ENCODE data around the gene SEC11A.
"Not testable (repeated sequence)": the region's sequence is repeated elsewhere in the genome, so short reads cannot be mapped to it uniquely, and the experiment has no call there.

The SEC11A gene

DNA sequence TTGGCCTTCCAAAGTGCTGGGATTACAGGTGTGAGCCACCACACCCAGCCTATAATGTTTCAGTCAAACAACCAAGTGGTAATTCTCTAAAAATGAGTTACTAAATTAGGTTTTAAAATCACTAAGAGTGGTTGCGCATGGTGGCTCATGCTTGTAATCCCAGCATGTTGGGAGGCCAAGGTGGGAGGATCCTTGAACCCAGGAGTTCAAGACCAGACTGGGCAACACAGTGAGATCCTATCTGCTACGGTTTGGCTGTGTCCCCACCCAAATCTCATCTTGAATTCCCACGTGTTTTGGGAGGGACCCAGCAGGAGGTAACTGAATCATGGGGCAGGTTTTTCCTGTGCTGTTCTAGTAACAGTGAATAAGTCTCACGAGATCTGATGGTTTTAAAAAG is 26.1 kb downstream of the SEC11A start:
- FAIRE-seq (no peak), DNase-seq (ENCODE audit: extremely low spot score, insufficient read length, low read depth) (no peak)

DNA sequence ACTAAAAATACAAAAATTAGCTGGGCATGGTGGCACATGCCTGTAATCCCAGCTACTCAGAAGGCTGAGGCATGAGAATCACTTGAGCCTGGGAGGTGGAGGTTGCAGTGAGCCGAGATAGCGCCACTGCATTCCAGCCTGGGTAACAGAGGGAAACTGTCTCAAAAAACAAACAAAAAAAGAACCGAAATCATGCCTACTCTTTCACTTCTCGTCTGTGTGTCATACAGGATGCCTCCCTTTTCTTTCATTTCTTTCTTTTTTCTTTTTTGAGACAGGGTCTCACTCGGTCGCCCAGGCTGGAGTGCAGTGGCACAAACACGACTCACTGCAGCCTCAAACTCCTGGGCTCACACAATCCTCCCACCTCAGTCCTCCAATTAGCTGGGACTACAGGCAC is 29.5 kb downstream of the SEC11A start:
- not testable (repeated sequence) for DNase-seq (ENCODE audit: extremely low spot score, insufficient read length, low read depth); FAIRE-seq

DNA sequence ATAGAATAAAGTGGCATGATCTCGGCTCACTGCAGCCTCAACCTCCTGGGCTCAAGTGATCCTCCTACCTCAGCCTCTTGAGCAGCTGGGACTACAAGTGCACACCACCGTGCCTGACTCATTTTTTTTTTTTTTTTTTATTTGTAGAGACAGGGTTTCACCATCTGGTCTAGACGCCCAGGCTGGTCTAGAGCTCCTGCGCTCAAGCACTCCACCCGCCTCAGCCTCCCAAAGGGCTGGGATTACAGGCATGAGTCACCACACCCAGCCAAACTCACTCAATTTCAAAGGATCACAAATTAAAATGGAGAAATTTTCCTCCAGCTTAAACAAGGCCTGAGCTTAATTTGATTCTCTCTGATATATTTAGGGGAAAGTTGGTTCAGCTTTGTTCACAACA is 30.6 kb downstream of the SEC11A start:
- no peak for DNase-seq (ENCODE audit: extremely low spot score, insufficient read length, low read depth)
- no peak for FAIRE-seq

DNA sequence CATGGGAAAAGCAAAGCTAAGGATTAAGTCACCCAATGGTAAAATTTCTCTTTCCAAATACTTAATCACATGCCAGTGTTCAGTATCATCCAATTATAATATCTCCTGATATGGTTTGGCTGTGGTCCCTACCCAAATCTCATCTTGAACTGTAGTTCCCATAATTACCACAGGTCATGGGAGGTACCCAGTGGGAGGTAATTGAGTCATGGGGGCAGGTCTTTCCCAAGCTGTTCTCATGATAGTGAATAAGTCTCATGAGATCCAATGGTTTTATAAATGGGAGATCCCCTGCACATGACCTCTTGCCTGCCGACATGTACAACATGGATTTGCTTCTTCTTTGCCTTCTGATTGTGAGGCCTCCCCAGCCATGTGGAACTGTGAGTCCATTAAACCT is 31.8 kb downstream of the SEC11A start:
- DNase-seq (ENCODE audit: extremely low spot score, insufficient read length, low read depth), result no peak

DNA sequence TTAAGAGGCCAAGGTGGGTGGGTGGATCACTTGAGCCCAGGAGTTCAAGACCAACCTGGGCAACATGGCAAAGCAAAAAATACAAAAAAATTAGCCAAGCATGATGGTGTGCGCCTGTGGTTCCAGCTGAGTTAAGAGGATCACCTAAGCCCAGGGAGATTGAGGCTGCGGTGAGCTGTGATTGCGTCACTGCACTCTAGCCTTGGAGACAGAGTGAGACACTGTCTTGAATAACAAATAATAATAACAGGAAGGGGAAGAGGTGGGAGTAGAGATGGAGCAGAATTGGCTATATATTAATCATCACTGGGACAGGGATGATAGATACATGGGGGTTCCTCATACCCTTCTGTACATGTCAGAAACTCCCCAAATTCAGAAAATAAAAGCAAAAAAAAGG is 34.1 kb downstream of the SEC11A start:
- FAIRE-seq, result no peak

More for the DNA sequence above, 31.8 kb downstream of the SEC11A start:
- no peak for FAIRE-seq

DNA sequence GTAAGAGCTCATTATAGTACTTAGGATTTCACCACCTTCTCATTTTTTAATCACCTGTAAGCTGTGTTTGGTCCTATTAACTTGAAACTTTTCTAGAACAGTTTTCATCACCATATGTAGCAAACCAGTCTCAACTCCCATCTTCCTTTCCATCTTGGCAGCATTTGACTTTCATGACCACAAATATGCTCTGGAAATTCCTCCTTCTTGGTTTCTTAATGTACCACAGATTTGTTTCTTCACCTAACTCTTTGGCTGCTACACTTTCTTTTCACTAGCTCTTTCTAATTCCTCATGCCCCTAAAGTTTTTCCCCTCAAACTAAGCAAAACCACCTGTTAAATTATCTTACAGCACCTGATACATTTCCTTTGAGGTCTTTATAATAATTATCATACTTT is 44.7 kb downstream of the SEC11A start:
- FAIRE-seq (no peak), DNase-seq (ENCODE audit: extremely low spot score, insufficient read length, low read depth) (no peak)

More for the DNA sequence above, 34.1 kb downstream of the SEC11A start:
- DNase-seq (ENCODE audit: extremely low spot score, insufficient read length, low read depth), result no peak

DNA sequence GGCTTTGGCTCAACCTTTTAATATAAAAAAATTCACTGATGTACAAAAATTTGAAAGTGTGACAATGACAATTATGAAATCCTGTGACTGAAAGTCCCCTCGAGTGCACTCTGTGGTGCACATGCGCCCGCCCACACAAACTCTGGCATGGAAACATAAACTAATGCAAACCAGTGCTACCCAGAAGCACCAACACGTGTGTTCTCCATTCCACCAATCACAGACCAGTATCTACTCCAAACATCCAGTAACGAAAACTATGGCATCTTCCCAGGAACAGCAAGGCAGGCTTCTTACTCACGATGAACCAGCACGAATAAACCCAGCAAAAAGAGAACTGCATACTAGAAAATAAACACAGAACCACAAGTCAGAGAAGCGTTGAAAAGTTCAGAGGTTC is 46.2 kb downstream of the SEC11A start:
- DNase-seq (ENCODE audit: extremely low spot score, insufficient read length, low read depth) (no peak), FAIRE-seq (no peak)

DNA sequence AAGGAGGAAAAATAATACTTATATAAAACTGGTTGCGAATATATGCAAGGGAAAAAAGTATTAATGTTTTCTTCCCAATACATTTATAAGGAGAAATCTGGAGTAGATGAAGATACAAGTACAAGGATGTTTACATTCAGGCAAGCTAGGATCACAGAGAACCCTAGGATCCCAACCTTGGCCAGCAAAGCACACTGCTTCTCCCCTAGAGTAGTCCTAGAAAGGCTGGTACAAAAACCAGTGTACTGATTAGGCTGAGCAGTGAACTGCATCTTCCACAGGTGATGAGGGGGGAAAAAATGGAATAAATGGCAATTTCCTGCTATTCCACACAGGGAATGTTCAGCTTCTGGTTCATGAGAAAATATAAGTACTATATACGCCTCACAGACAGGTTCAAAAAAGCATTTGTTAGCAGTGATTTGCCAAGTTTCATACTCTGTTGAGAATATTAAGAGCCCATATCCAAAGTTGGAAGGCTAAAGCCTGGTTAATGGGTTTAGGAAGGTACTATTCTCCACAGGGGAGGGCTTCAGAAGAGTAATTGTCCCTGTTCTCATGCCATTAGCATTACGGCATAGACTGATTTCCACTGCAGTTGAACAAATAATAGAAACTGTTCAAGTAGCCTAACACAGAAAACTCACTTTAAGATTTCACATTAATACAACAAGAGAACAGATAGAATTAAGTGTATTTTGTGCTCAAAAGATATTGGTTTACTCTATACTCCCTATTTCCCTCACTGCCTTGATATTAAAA is 47.5 kb downstream of the SEC11A start:
- DNase-seq (ENCODE audit: extremely low spot score, insufficient read length, low read depth) (no peak), FAIRE-seq (no peak)

DNA sequence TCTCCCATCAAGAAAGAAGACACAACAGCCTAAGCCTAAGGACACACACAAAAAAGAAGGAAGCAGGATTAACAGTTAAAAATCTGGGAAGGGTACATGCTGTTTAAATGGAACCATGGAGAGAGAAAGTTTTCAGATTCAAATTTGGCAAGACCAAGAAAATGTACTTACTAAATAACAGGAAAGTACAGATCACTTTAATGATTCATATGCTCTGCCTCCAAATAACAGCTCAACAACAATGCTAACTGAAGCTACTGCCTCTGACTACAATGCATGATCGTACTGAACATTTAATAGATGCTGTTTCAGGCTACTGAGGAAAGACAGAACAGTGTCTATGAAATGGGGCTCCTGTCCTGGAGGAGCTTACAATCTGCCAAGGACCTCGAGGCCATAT is 49.6 kb downstream of the SEC11A start:
- FAIRE-seq (no peak), DNase-seq (ENCODE audit: extremely low spot score, insufficient read length, low read depth) (no peak)

DNA sequence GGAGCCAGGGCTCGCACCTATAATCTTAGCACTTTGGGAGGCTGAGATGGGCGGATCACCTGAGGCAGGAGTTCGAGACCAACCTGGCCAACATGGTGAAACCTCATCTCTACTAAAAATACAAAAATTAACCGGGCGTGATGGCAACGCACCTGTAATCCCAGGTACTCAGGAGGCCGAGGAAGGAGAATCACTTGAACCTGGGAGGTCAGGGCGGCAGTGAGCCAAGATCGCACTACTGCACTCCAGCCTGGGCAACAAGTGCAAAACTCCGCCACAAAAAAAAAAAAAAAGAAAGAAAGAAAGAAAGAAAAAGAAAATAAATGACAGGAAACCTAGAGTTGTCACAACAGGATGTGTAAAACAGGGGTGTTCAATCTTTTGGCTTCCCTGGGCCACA is 54.9 kb downstream of the SEC11A start:
- no peak for DNase-seq (ENCODE audit: extremely low spot score, insufficient read length, low read depth)
- FAIRE-seq, result no peak

DNA sequence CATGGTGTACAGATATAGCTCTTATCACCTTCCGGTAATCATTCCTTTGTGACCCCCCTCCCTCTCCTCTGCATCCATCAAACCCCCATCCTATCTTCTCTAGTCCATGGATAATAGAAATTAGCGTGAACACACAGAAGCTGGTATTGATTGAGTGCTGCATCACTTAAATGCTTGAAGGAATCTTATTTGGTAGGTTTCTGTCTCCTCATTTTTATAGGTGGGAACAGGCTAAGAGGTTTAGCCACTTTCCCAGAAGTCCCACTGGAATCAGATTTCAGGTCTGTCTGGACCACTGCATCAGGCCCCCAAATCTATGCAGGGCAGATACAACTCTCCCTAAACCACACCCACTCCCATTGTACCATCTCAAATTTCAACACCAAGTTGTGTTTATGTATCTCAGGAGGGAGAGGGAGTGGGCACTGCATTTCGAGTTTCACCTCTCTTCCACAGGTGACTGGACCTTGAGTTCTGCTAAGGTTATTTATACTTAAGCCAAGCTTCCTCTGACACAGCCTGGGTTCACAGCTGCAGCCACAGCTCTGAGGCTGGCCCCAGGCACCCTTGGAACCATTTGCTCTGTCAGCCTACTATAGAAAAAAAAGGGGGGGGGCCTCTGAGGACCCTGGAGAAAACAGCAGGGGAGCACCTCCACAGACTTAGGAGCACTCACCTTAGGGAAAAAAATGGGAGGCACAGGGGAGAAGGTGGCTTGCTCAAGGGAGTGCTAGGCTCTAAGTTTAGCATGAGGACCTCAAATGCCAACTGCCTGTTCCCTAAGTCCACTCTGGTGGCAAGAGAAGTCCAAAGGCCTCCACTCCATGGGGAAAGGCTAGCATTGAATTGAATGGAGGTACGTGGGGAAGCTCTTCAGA is 55.8 kb downstream of the SEC11A start:
- no peak for FAIRE-seq

DNA sequence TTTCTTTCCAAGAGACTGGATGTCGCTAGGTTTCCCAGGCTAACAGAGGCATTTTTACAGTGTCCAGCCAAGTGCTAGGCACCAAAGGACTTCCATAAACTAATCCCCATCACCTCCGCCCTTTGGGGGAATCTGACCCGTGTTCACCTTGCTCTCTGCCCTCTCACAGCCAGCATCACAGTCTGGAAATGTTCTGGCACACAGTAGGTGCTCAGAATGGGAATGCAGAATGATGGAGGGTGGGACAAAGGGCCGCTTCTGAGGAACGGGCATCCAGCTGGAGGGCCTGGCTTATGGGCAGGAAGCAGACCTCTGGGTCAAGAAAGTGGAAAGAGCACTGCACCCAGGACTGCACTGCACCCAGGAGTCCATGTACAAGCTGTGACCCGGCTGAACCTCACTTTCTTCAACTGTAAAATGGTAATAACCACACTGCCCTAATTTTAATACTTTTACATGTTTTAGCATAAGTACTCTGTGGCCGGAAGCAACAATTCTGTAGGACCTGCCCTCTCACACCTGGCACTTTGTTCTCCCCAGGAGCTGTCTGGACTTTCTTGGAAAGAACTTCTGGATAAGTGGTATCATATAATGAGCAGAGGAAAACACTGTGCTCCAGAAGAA is 57.0 kb downstream of the SEC11A start:
- FAIRE-seq, result no peak
- DNase-seq (ENCODE audit: extremely low spot score, insufficient read length, low read depth), result no peak

More for the DNA sequence above, 55.8 kb downstream of the SEC11A start:
- DNase-seq (ENCODE audit: extremely low spot score, insufficient read length, low read depth), result no peak

DNA sequence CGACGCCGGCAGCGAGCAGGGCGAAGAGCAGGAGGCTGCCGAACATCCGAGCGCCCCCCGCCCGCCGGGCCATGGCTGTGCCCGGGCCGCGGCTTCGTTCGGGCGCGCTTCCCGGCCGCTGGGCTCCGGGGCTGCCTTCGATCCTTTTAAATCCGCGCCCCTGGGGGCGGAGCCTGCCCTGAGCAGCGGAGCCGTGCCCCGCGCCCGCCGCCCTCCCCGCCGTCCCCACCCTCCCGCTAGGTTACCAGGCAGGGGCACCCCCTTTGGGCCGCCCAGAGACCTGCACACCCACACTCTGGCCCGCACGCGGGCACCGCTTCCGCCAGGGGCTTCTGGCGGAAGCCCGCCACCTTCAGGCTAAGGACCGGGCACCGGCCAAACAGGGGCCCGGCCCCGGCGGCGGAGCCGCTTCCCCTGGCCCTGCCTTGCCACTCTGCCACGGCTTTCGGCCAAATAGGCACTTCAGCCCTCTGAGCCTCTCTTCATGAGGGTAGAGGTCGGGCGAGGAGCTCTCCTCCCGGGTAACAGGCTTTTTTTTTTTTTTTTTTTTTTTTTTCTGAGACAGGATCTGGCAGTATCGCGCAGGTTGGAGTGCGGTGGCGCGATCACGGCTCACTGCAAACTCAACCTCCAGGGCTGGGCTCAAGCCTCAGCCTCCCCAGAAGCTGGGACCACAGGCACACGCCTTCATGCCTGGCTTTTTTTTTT is 57.7 kb downstream of the SEC11A start, which contains the start of gene NMB:
Gene NMB (minus strand): TSS at position 120 of the 708 bp plus-strand sequence. CDS start 47 bp downstream, at position 73.
- FAIRE-seq, result peak; percentile 71
- DNase-seq (ENCODE audit: extremely low spot score, insufficient read length, low read depth), result peak; percentile 60

DNA sequence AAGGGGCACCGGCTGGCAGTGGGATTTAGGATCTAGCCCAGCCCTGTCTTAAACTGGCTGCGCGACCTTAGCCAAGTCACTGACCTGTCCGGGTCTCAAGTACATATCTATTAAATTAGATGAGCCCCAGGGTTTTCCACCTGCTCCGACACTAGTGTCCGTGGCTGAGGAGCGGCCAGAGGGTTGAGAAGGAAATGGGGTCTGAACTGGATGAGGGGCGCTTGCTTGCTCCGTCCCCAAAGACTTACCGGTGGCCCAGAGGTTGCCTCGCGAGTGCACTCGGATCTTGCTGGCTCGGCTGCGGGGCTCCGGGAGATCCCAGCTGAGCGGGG is 58.2 kb downstream of the SEC11A start:
- no peak for FAIRE-seq
- DNase-seq (ENCODE audit: extremely low spot score, insufficient read length, low read depth), result no peak

DNA sequence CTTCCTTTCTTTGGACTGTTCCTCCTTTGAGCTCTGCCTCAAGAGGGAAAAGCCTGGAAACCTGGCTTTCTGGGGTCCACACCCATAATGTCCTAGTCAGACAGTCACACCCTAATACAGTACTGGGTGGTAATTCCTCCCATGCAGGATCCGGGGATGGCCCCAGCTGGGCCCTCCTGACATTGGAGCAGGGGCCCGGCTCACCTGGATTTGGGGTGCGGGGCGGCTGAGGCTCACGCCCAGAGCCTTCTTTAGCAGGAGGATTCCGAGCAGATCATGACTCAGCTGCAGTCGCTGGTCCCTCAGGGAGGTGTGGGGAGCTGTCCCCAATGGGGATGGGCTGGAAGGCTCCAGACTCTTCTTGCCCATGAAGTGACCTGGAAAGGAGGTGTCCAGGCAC is 59.0 kb downstream of the SEC11A start:
- no peak for DNase-seq (ENCODE audit: extremely low spot score, insufficient read length, low read depth)
- FAIRE-seq, result no peak

DNA sequence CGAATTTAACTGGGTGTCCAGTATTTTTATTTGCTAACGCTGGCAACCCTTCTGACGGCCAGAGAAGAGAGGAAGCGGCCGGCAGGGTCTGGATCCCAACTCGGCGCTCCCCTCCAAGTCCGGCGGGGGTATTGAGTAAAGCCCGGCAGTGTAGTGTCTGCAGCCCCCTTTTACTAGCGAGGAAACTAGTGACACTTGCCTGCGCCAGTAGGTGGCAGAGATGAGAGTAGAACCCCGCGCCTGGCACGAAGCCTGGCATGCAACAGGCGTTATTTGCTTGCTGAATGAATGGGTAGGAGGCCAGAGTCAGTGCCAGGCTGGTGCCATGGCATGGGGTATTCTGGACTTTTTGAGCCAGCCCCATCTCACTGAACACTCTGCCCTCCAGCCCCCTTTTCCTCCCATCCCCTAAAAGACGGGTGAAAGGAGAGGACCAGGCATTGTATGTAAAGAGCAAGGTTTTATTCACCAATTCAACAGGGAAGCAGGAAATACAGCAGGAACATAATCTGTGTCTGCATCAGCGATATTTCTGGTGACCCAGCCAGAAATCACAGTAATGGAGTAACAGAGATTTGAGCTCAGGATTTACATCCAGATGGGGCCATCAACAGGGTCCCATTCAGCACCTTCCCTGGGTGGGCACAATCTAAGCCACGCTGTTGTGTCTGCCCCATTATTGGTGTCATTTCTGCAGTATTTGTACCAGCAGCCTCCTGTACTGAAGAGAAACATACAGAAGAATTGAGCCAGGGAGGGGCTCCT is 61.1 kb downstream of the SEC11A start:
- DNase-seq (ENCODE audit: extremely low spot score, insufficient read length, low read depth), result no peak
- peak; percentile 39 for FAIRE-seq

DNA sequence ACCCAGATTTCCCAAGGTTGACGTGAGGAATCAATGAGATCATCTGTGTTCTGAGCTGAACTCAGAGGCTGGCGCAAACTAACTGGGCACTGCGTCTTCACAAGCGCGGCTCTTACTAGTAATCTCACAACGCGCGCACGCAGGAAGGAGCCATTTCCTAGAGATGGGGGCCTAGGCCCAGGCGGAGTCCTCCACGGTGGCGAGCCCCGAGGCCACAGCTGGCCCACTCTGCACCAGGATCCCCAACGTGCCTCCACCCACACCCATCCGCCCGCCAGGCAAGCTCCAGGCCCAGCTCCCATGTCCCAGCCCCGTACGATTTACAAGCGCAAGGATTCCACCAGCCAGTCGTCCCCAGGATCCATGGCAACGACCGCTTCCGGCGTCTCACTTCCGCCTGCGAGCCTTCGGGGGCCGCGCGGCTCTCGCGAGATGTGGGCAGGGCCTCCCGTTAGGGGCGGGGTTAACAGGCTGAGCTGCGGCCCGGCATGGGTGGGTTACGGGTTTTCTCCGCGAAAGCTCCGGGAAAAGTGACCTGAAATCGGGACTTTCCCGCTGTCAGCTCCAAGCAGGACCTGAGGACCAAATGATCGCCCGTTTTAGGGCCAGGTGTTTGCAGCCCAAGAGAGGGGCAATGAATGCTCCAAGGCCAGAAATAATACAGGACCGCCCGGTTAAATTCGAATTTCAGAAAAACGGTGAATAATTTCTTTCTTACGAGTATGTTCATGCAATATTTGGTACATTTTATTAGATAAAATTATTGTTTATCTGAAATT is 61.8 kb downstream of the SEC11A start, which contains the start of gene WDR73:
Gene WDR73 (minus strand): TSS at position 374 of the 779 bp plus-strand sequence. CDS start 9 bp downstream, at position 365.
- DNase-seq (ENCODE audit: extremely low spot score, insufficient read length, low read depth) (peak; percentile 88), FAIRE-seq (peak; percentile 95)

DNA sequence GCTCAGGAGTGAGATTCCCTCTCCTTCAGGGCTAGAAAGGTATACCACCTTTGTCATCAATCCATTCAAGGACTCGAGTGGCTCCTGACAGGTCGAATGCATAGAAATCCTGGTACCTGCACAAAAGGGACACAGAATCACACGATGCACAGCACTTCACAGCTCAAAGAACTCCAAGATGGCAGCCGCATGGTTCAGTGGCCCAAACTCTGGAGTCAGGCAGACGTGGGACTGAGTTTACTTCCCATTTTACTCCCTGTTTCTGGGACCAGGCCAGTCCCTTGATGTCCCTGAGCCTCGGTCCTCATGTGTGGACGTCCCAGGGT is 62.4 kb downstream of the SEC11A start:
- no peak for DNase-seq (ENCODE audit: extremely low spot score, insufficient read length, low read depth)
- FAIRE-seq, result no peak

DNA sequence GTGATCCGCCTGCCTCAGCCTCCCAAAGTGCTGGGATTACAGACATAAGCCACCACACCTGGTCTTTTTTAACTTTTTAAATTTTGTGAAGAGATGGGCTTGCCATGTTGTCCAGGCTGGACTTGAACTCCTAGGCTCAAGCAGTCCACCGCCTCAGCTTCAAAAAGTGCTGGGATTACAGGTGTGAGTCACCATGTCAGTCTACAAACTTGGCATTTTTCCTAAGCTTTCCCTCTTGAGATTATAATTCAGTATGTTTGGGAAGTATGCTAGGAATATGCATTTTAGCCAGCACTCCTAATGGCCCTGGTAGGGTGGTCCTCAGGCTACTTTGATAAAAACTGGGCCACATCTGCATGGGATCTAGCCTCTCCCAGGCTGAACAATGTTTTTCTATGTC is 66.2 kb downstream of the SEC11A start:
- FAIRE-seq (no peak), DNase-seq (ENCODE audit: extremely low spot score, insufficient read length, low read depth) (no peak)

Measured in GM18507 (cell line).